GM18526 (cell line): Measurements from ENCODE around the gene LGR4.

Experiments
- POLR2A ChIP-seq: IDR thresholded peaks from 3 replicates; pipeline ENCODE4 v1.6.1; 2011; ENCODE audit not compliant: insufficient read length; ENCODE audit errors: extremely low read depth

The LGR4 gene

DNA sequence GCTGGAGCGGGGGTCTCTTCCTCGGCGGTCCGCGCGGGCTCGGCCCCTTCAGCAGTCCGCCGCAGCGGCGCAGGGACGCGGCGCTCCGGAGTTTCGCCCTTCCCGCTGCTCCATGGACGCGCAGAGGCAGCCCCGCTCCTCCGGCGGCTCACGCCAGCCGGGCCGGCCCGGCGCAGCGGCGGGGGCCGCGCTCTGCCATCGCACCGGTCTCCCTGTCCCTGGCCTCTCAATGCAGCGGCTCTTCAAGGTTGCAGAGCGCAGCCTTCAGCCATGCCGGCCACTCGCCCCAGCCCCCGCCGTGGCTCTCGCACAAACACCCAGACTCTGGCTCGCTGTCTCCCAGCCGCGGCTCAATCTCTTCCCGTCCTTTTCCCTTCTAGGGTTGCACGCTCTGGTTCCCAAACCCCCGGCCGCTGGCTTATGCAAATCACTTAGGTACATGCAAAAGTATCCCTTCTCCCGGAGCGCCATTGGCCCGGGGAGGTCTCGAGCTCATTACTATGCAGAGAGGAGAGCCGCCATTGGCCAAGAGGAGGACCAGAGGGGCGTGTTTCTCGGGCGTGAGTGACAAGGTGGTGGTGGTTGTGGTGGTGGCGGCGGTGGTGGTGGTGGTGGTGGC is at the start of gene LGR4:
Gene LGR4, minus strand, starts transcription at position 393 of the 619 bp plus-strand sequence. CDS start 488 bp downstream, outside the sequence.
- no peak for TF ChIP-seq POLR2A

DNA sequence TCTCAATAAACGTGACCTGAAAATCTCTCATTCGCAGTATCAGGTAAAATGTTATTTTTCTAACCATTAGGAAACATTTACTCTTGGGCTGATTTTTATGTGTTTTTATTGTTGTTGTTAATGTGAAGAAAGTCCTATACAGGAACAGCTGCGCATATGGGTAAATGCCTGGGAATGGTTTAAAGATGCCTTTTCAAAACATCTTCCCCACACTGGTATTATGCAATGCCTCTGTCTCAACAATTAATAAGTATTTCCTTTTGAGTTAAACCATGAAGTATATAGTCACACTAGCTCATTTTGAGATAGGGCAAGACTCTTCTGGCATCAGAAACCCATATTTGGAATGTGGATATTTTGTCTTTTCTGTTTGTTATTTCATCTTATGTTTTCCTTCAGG is 47.6 kb upstream of the LGR4 start:
- no peak for TF ChIP-seq POLR2A

- TF ChIP-seq POLR2A, result no peak
Observed at GRCh38 chr11:27518518-27518917, 45.9 kb upstream of the LGR4 start.

DNA sequence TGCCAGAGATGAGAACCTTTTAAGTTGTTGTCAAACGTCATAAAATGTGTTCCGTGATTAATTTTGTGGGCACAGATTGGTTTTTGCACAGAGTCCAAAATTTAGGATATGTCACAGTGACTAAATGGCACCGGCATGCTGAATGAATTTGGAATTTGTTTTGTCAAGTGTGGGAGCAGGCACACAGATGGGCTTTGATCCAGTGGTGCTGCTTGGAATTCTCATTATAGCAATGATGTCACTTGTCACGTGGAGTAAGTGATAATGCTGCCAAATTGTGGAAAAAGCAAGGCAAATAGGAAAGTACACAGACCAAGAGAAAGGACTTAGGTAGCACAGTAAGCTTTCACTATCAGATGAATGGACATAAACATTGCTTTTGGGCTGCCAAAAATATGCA is 42.0 kb upstream of the LGR4 start:
- no peak for TF ChIP-seq POLR2A

DNA sequence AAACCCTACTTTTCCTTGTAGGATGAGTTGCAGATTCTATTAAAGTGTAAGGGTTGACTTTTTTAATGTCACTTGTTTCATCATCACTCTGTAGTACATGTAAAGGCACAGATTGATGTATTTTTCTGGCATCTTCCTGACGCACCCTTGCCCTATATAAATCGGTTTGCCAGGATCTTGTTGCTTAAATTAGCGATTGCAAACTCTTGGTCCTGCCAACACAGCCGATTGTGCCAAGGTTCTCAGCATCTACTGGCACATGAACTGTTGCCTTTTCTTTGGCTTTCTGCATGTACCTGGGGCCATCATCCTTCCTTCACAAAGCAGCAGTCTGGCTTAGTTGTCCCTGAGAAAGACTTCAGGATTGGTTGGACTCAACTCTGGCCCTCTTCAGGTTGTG is 41.5 kb upstream of the LGR4 start:
- no peak for TF ChIP-seq POLR2A

GRCh38 chr11:27513389-27513788 is 40.8 kb upstream of the LGR4 start:
- TF ChIP-seq POLR2A, result no peak

- TF ChIP-seq POLR2A, result no peak
Observed at GRCh38 chr11:27512238-27512637, 39.6 kb upstream of the LGR4 start.

GRCh38 chr11:27509908-27510307 is 37.3 kb upstream of the LGR4 start:
- TF ChIP-seq POLR2A, result no peak

DNA sequence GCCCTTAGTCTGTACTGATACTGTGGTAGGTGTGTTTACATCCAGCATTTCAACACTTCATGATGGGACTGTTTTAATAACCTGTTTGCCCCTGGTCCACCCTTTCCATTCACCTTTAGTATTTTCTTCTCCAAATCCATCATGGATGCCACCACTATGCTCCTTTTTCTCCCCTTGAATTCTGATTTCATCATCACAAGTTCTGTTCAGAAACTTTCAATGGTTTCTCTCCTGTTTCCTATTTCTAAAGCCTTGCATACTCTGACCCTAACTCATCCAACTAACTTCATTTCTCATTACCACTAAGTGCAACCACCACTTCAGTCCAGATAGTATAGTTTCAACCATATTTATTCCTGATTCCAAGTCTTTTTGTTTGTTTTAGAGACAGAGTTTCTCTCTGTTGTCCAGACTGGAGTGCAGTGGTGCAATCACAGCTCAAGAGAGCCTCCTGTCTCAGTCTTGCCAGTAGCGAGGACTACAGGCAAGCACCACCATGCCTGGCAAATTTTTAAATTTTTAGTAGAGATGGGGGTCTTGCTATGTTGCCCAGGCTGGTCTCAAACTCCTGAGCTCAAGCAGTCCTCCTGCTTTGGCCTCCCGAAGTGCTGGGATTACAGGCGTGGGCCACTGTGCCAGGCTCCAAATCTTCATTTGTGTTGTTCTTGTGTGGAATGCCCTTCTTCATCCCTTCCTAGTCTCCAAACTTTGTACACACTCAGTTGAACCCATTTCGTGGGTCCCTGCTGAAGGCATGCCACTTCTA is 35.1 kb upstream of the LGR4 start:
- TF ChIP-seq POLR2A, result no peak

DNA sequence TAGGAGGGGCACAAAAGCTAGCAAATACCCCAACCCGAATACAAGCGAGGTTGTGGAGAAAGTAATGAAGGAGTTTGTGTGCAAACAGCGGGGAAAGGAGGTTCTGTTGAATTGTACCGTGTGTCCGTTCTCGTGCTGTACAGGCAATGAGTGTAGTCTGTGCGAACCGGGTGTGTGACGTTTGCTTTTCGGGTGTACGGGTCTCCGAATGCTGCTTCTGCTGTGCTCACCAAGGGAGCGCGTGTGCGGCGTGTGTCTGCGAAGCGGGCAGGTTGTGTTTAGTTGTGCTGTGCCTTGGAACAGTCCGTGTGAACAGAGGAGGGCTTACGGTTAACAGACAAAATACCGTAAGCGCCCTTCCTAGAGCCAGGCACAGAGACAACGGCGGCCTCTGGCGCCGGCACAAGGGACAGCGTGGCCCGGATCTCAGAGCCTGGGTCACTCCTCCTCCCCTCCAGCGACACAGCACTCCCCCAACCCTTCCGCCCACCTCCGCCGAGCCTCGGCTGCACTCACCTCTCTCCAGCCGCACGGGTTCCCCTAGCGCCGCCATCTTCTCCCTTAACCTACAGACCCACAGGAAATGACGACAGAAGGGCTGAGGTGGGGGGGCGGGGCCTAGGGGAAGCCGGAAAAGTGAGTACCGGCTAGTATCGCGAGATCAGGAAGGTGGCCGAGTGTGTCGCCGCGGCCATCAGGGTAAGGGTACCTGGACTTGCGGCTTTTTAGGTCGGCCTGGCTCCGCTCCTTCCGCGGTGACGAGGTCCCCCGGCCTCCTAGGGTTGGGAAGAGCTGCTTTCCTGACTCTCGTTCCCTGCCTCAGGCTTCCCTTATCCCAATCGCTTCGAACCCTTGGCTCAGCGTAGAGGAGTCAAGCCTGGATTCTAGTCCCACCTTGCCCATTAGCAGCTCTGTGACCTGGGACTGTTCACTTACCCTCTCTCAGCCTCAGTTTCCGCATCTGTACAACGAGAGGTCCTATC is 33.9 kb upstream of the LGR4 start, which contains the start of gene LIN7C:
Gene LIN7C, minus strand, starts transcription at position 570 of the 983 bp plus-strand sequence. Its CDS starts 17 bp downstream, at position 553.
- peak; percentile 97 for TF ChIP-seq POLR2A

DNA sequence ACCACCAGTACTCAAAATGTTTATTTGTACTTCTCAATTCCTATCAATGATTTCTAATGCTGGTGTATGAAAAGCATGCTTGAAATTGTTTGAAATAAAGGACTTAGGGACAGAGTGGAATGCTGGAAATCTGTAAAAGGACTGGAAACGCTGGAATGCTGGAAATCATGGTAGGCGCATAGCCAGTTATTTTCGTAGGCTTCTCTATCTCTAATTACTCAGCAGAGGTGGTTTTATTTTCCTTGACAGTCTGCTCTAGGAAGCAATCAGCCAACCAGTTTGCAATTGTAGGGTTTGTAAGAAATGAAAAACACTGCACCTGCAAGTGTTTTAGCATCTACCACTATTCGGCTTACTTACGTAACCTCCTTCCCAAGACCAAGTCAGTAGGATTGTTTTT is 33.2 kb upstream of the LGR4 start:
- no peak for TF ChIP-seq POLR2A

GRCh38 chr11:27504205-27504604 is 31.6 kb upstream of the LGR4 start:
- no peak for TF ChIP-seq POLR2A

- TF ChIP-seq POLR2A, result no peak
Observed at GRCh38 chr11:27501100-27501499, 28.5 kb upstream of the LGR4 start.

DNA sequence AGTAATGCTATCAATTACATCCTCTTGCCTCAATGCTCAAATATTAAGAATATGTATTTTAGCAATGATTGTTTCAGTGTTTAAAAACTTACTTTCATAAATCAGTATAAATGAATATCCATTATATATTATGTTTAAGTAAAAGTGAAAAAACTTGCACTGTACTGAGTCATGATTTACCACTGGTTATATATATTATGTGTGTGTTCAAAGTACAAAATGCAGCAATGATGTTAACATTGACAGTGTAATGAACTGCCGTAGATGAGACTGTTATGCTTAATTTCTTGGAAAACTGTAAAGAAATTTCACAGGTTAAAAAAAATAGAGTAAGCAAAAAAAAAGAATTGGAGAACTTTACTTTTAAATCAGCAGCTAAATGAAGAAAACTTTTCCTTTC is 25.3 kb upstream of the LGR4 start:
- TF ChIP-seq POLR2A, result no peak

DNA sequence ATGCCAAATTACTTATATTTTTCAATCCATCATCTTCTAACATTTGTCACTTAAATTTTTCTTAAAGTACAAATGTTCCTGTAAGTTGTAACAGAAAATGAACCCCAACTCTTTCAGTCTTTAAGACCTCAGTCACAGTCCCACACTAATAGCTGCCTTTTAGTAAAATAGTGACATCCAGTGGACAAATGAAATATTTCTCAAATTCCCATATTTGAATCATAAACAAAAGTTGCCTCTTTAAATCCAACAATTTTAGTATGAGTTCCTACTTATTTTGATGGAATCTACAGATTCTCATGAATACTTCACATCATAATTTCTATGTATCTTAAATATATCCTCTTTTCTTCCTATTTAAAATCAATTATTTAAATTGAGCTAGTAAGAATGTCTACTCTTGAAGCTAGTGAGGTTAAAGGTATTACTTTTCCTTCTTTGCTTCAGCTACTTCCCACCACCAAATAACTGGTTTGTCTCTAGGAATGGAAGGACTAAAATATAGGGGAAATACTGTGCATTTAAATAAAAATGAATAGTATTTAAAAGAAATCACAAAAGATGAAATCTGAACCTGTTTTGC is 24.8 kb upstream of the LGR4 start:
- no peak for TF ChIP-seq POLR2A

DNA sequence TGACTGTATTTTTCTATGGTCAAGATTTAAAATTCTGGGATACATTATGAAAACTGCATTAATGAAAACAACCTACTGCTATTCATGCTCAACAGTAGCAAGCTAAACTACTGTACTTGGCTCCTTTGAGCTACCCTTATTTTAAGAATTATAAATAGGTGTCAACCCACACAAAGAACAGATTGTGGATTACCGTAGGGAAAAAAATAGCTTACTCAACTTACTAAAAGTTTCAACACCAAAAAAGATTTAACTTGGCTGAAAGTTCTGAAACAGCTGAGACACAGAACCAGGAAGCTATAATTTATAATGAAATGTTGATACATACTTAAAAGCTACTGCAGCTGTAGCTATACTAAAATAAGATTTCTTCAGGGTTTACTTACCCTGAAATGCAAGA is 23.9 kb upstream of the LGR4 start:
- no peak for TF ChIP-seq POLR2A
